HAP-1 (cell line): ENCODE data around the gene TANC1.
"Not testable (repeated sequence)": the region's sequence is repeated elsewhere in the genome, so short reads cannot be mapped to it uniquely, and the experiment has no call there.

Experiments
- DNase-seq, 2 experiments: peaks; one replicate each; pipeline ENCODE4 v3.0.0-alpha.2; 2016 to 2020; ENCODE audit warnings: low spot score in 2 of 2
- H3K27me3 ChIP-seq: fragments of 250-450 bp; sonication (Bioruptor Pico); 2 replicates; pipeline ENCODE4 v1.5.1; 2020; ENCODE audit warnings: low read depth, mild to moderate bottlenecking, moderate library complexity
- H3K36me3 ChIP-seq: fragments of 250-450 bp; sonication (Bioruptor Pico); replicated peaks from 2 replicates; pipeline ENCODE4 v1.5.1; 2020; ENCODE audit warnings: mild to moderate bottlenecking
- H3K4me1 ChIP-seq: fragments of 250-450 bp; sonication (Bioruptor Pico); 2 replicates; pipeline ENCODE4 v1.5.1; 2020; ENCODE audit warnings: mild to moderate bottlenecking
- H3K4me3 ChIP-seq: fragments of 250-450 bp; sonication (Bioruptor Pico); 2 replicates; pipeline ENCODE4 v1.5.1; 2020; ENCODE audit warnings: mild to moderate bottlenecking, moderate library complexity
- H3K9me3 ChIP-seq: fragments of 250-450 bp; sonication (Bioruptor Pico); 2 replicates; pipeline ENCODE4 v1.5.1; 2020; ENCODE audit warnings: mild to moderate bottlenecking, moderate library complexity
- in situ Hi-C: fragments of 300-500 bp; cut with MboI; formaldehyde crosslinking; loops from 3 replicates; pipeline ENCODE4 v1.14.3; 2020; ENCODE audit warnings: low sequenced_read_pairs, inconsistent platforms, mixed read lengths

The TANC1 gene

DNA sequence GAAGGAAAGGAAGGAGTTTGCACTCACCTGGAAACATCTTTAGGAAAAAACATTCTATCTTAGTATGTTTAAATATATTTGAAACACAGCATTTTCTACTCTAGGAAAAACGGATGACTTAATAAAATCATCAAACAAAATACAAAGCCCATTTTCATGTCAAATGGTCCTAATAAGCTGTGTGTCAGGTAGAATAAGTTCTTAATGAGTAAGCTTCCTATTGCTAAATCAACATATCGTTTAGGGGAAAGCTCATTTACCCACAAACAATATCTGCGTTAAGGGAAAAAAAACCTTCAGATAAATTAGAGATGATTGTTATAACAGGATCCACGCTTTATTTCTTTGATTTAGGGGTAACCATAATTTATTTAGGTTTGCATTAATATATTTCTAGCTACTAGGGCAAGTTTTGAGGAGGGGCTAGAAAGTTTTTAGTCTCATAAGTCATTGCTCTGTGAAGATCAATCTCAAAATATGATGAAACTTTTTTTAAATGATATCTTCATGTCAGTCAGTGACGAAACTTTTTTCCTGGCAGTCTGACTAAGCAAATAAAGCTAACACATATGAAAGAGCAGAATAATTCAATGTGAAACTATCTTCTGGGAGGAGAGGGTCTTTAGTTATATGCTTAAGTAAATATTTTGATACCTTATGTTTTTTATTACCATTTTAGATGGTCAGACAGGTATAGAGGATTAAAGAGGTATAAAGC lies 170.9 kb downstream of the TANC1 start:
- H3K4me1 ChIP-seq, result peaks cover 29% of the 10 kb centered on the region
- no peak overlapping the region for H3K4me3 ChIP-seq
- H3K27me3 ChIP-seq, result no peaks in the 10 kb centered on the region
- in situ Hi-C loops, result no loop called here
- H3K9me3 ChIP-seq, result no peaks in the 10 kb centered on the region; the same call in 1 of the 2 replicates
- no peaks in the 10 kb centered on the region for H3K36me3 ChIP-seq
- DNase-seq, result no peak

DNA sequence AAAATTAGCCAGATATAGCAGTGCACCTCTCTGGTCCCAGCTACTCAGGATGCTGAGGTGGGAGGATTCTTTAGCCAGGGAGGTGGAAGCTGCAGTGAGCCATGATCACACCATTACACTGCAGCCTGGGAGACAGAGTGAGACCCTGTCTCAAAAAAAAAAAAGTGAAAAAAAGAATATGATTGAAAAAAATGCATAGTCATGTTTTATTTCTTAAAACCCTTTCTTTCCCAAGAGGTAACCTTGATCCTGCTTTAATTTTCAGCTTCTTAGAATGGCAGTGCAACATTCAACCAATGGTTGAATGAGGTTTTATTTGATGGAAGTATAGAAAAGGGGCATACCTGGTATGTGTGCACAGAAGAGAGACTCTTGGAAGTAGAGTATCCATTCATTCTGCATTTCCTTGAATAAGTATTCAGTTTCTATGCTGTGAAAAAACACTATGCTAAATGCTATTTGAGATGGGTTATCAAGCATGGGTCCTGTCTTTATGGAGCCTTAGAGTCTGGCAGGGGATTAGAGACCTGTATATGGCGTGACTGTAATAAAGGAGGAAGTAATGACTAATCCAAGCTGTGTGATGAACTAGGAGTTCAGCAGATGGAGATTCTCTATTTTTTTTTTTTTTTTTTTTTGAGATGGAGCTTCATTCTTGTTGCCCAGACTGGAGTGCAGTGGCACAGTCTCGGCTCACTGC lies 171.8 kb downstream of the TANC1 start:
- peaks cover 29% of the 10 kb centered on the region for H3K4me1 ChIP-seq
- in situ Hi-C loops, result no loop called here
- DNase-seq, result peak in 1 of 2 experiments; percentile 16
- H3K36me3 ChIP-seq, result no peaks in the 10 kb centered on the region
- H3K9me3 ChIP-seq, result no peaks in the 10 kb centered on the region; the same call in 1 of the 2 replicates
- no peaks in the 10 kb centered on the region for H3K27me3 ChIP-seq
- H3K4me3 ChIP-seq, result no peak overlapping the region

DNA sequence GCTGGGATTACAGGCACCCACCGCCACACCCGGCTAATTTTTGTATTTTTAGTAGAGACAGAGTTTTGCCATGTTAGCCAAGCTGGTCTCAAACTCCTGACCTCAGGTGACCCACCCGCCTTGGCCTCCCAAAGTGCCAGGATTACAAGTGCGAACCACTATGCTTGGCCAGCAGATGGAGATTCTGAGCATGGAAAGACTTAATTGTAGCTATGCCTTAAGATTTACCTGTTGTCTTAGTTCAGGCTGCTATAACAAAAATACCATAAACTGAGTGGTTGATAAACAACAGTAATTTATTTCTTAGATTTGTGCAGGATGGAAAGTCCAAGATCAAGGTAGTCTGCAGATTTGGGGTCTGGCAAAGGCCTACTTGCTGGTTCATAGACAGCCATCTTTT lies 172.4 kb downstream of the TANC1 start:
- DNase-seq, H3K9me3 ChIP-seq, H3K36me3 ChIP-seq, H3K4me3 ChIP-seq, H3K27me3 ChIP-seq, in situ Hi-C loops: not testable (repeated sequence)
- peaks cover 29% of the 10 kb centered on the region for H3K4me1 ChIP-seq

DNA sequence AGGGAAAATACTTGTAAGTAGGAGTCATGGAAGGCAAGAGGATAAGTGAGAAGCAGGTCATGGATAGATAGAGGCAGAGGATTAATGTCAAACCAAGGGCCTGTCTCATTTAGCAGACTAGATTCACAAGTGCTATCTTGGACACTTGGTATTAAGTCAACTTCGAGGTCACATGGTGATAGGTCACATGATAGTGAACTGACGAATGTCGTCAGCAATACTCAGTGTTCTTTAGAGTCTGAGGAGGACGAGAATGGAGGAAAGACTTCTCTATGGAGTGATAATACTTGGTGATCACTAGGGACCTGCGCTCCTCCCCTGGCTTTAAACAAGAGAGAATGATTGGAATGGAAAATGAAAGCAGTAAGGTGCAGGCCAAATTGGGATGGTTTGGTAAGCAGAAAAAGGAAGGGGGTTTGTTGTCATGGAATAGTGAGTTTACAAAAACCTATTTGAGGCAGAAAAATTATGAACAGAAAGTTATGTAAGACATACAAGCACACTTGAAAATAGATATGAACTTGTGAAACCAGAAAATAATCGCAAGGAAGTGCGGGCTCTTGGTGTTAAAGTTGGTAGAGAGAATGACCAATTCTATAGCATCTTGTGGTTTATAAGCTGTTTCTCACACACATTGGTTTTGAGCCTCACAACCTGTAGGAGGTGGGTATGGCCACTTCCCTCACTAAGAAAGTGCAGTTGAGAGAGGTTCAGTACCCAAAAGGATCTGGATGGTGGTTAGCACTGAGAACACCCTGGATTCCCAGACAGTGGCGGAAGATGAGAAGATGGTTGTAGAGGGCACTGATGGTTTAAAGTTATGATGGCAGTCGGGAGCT lies 176.6 kb downstream of the TANC1 start:
- Histone ChIP-seq H3K4me3 (no peak overlapping the region), H3K4me1 (peaks cover 19% of the 10 kb centered on the region), H3K27me3 (no peaks in the 10 kb centered on the region), H3K36me3 (no peaks in the 10 kb centered on the region), H3K9me3 (no peaks in the 10 kb centered on the region; the same call in 1 of the 2 replicates)
- in situ Hi-C loops, result no loop called here
- no peak for DNase-seq

DNA sequence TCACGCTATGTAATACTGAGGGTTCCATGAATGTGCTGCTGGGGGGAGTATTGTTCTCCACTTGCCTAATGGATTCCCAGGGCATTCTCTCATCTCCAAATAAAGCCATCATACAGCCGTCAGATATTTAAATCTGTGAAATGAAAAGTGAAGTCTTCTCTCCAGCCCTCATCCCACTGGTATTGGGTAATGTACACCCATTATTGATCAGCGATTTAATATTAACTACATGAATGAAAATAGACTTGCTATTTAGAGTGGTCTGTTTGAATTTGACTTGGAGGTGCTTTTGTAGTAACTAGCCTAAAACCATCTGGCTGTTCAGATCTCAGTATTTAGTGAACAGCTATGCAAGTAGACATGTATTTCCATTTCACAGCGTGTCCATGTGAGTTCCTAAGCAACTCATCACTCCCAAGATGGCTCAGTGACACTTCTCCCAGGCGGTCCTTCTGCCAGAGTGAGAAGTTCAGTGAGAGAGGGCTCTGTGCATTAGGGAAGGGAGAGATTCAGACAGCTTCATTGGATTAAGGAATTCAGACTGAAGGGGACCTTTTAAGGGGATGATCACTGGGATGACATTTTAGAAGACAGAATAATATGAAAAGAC lies 177.4 kb downstream of the TANC1 start:
- no peak for DNase-seq
- H3K9me3 ChIP-seq, result no peaks in the 10 kb centered on the region; the same call in 1 of the 2 replicates
- H3K4me1 ChIP-seq, result peaks cover 15% of the 10 kb centered on the region
- no peaks in the 10 kb centered on the region for H3K27me3 ChIP-seq
- in situ Hi-C loops, result no loop called here
- H3K4me3 ChIP-seq, result no peak overlapping the region
- peaks cover under 1% of the 10 kb centered on the region for H3K36me3 ChIP-seq

DNA sequence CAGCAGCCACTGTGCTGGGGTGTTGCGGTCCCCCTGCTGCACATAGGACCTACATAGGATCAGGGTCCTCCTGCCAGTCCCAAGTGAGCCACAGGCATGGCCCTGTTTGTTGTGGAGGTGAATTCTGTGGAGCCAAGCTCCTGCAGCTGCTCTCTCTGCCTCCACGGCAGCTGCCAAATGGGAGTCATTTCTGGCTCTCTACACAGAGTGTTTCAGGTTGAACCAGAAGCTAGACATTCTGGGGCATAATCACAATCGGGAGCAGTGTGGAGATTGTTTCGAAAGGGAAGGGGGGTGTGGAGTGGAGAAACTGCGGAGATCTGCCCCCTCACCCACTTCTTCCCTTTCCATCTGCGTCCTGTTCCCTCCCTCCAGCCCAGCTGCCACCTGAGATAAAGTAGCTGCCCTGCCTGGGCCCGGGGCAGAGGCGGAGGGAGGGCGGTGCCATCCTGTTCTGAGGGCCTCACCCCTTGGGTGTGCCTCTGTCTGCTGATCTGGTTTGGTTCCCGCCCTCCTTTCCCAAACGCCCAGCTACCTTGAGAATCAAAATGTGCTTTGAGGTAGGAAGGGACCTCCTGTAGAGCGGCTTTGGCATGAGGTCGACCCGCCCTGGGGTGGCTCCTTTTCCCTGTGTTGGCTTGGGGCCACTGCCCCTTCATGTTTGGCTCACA lies 178.7 kb downstream of the TANC1 start:
- H3K9me3 ChIP-seq, result no peaks in the 10 kb centered on the region; the same call in 1 of the 2 replicates
- DNase-seq, result no peak

DNA sequence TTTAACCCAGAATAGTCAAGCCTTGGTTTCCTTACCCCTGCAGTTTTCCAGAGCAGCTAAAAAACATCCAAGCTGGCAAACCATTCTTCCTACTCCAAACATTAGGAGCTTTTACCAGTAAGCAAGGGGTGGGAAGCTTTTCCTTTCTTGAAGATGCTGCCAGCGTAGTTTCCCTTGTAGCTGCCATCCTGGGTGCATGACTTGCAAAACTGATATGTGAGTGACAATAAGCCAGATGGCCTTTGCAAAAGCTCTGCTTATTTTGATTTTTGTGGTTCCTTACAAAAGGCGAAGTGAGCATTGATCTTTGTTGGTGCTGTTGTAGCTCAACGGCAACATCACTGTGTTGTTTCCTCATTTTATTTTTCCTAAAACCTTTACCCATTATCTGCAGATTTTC lies 179.2 kb downstream of the TANC1 start:
- in situ Hi-C loops, result no loop called here
- no peak for DNase-seq
- H3K9me3 ChIP-seq, result no peaks in the 10 kb centered on the region
- H3K36me3 ChIP-seq, result peaks cover 4% of the 10 kb centered on the region
- H3K4me1 ChIP-seq, result peaks cover 9% of the 10 kb centered on the region; the same call in 1 of the 2 replicates
- no peaks in the 10 kb centered on the region for H3K27me3 ChIP-seq
- no peak overlapping the region for H3K4me3 ChIP-seq

More for the DNA sequence above, 178.7 kb downstream of the TANC1 start:
- in situ Hi-C loops, result no loop called here
- no peaks in the 10 kb centered on the region for H3K27me3 ChIP-seq
- H3K4me1 ChIP-seq, result peaks cover 11% of the 10 kb centered on the region; the same call in 1 of the 2 replicates
- H3K4me3 ChIP-seq, result no peak overlapping the region
- H3K36me3 ChIP-seq, result peaks cover 4% of the 10 kb centered on the region

DNA sequence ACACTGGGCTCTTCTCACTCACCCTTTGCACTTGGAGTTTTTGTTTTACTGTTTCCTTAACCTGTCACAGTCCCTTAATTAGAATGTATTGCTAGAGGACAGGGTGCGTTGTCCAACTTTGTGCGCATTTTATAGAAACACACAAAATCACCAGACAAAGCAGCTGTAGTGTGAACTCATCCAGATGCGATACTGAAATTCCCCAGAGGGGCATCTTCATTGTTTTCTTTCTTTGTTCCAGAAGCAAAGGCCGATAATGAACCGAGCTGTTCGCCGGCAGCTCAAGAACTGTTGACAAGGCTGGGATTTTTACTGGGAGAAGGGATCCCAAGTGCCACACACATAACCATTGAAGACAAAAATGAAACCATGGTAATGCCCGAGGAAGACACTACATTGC lies 180.5 kb downstream of the TANC1 start:
- in situ Hi-C loops, result no loop called here
- Histone ChIP-seq H3K9me3 (no peaks in the 10 kb centered on the region), H3K36me3 (peaks cover 4% of the 10 kb centered on the region), H3K27me3 (no peaks in the 10 kb centered on the region), H3K4me1 (peaks cover 9% of the 10 kb centered on the region; the same call in 1 of the 2 replicates), H3K4me3 (no peak overlapping the region)
- peak; percentile 26 to 38 for DNase-seq

DNA sequence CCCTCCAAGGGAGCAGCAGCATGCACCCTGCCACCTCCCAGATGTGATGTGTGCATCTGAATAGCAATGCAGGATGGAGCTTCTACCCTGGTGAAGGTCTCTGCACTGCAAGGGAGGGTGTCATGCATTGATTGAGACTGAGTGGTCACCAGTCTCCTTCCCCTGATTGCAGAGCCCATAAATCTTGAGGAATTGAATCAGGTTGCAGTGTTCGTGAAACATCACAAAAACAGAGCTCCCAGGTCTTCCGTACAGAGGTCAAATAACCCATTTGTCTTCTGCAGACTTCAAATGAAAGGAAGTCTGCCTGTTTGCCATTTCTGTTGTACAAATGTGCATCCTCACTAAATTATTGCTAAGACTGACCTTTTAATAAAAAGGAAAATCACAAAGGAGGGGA lies 181.3 kb downstream of the TANC1 start:
- H3K4me3 ChIP-seq, result no peak overlapping the region
- H3K9me3 ChIP-seq, result no peaks in the 10 kb centered on the region
- H3K27me3 ChIP-seq, result no peaks in the 10 kb centered on the region
- no peak for DNase-seq
- peaks cover 4% of the 10 kb centered on the region for H3K36me3 ChIP-seq
- H3K4me1 ChIP-seq, result peaks cover 9% of the 10 kb centered on the region; the same call in 1 of the 2 replicates
- in situ Hi-C loops, result no loop called here

DNA sequence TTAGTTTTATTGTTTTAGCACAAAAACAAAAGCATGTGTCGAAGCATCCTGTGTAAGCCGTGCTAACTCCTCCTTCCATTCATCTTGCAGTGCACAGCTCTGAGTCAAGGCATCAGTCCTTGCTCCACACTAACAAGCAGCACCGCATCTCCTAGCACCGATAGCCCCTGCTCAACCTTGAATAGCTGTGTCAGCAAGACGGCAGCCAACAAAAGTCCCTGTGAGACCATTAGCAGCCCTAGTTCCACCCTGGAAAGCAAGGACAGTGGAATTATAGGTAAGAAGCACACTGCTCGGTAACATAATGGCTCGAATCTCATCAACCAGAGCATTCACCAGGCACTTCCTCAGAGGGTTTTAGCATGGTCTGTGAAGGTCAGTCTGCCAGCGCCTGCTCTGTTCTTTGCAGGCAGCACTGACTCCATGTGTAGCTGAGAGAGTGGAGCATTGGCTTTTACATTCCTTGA lies 181.9 kb downstream of the TANC1 start:
- Histone ChIP-seq H3K36me3 (peaks cover 4% of the 10 kb centered on the region), H3K4me1 (peaks cover 9% of the 10 kb centered on the region; the same call in 1 of the 2 replicates), H3K27me3 (no peaks in the 10 kb centered on the region), H3K4me3 (no peak overlapping the region), H3K9me3 (no peaks in the 10 kb centered on the region)
- DNase-seq, result no peak
- in situ Hi-C loops, result no loop called here

DNA sequence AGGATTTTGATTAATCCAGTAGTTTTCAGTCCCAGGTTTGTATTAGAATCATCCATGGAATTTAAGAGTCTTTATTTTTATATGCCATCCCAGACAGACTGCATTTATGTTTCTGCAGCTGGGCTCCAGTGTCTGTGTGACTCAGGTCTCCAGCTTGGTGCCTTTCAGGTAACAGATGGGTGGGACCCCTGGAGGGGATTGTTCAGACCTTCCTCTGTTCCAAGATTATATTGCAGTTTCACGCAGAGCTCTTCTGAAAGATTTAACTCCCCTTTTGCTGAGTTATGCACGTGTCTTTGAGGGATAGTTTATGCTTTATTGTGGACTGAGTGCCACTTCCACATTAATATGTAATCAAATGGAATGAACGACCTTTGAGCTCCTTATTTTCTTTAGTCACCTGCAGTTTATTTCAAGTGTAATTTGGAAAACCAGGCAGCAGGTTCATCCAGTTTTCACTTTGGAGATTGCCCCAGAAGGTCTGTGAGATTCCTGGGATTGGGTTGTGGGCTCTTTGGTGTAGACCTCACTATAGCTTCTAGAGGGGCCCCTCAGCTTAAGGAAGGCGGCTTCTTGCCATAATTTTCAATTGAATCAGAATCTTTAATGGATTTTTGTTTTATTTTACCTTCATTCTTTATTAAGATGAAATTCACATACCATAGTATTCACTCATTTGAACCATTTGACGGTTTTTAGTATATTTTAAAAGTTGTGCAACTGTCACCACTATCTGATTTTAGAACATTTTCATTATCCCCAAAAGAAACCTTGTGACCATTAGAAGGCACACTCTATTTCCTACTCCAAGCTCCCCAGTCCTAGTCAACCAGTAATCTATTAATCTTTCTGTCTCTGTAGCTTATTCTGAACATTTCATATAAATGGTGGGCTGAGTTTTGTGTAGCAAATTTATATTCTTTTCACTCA lies 183.0 kb downstream of the TANC1 start:
- H3K9me3 ChIP-seq, result no peaks in the 10 kb centered on the region
- H3K4me1 ChIP-seq, result peaks cover 18% of the 10 kb centered on the region
- H3K27me3 ChIP-seq, result no peaks in the 10 kb centered on the region
- DNase-seq, result no peak
- H3K36me3 ChIP-seq, result peaks cover 4% of the 10 kb centered on the region
- H3K4me3 ChIP-seq, result no peak overlapping the region
- in situ Hi-C loops, result no loop called here

DNA sequence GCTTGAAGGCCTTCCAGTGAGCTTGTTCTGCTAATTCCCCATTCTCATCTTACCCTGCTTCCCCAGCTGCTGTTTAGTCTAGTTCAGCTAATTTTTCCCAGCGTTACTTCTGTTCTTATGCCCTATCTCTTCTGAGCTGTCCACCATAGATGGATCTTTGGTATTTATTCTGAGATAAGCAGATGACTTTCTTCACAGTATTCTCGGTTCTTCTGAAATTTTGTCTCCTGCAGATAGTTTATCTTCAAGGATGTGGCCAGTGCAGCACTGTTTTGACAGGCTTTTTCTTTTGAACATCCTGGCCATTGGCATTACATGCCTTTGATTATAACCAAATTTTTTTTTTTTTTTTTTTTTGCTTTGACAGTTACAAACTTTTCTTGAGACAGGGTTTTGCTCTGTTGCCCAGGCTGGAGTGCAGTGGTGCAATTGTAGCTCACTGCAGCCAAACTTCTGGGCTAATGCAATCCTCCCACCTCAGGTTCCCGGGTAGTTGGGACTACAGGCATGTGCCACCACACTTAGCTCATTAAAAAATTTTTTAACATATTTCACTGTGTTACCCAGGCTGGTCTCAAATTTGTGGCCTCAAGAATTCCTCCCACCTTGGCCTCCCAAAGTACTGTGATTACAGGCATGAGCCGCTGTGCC lies 183.8 kb downstream of the TANC1 start:
- Histone ChIP-seq H3K36me3 (peaks cover 4% of the 10 kb centered on the region), H3K4me3 (no peak overlapping the region), H3K27me3 (no peaks in the 10 kb centered on the region), H3K4me1 (peaks cover 20% of the 10 kb centered on the region), H3K9me3 (no peaks in the 10 kb centered on the region)
- in situ Hi-C loops, result no loop called here
- DNase-seq, result no peak
